HTERT RPE-1 (cell line): ENCODE measurements around the gene PARVB.

Experiments used
- in situ Hi-C: fragments of 300-500 bp; cut with MboI; formaldehyde crosslinking; loops from 4 replicates; pipeline ENCODE4 v1.14.3; 2020; ENCODE audit warnings: low sequenced_read_pairs

Gene PARVB

DNA sequence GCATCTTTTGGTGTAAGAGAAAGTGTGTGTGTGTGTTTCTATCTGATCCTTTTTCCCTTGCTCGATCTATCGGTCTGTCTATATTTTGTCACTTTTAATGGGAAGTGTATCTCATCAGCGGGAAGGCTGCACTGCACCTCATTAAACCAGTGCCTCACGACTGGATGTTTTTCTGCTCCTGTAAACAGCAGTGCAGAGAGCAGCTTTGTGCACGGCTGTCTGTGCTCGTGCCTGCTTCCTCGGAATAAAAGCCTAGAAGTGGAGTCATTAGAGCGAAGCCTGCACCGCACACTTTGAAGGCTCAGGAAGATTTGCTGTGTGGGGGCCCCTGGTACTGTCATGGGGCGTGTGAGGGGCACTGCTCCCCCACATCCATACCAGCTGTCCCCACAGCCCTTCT lies 129.6 kb downstream of the PARVB start:
- in situ Hi-C loops: no loop called here

DNA sequence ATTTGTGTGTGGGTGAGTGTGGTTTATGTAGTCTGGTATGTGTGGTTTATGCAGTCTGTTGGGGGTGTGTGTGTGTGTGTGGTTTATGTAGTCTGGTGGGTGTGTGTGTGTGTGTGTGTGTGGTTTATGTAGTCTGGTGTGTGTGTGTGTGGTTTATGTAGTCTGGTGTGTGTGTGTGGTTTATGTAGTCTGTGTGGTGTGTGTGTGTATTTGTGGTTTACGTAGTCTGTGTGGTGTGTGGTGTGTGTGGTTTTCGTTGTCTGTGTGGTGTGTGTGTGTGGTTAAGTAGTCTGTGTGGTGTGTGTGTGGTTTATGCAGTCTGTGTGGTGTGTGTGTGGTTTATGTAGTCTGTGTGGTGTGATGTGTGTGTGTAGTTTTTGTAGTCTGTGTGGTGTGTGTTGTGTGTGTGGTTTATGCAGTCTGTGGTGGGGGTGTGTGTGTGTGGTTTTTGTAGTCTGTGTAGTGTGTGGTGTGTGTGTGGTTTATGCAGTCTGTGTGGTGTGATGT lies 130.4 kb downstream of the PARVB start:
- in situ Hi-C loops: no loop called here

DNA sequence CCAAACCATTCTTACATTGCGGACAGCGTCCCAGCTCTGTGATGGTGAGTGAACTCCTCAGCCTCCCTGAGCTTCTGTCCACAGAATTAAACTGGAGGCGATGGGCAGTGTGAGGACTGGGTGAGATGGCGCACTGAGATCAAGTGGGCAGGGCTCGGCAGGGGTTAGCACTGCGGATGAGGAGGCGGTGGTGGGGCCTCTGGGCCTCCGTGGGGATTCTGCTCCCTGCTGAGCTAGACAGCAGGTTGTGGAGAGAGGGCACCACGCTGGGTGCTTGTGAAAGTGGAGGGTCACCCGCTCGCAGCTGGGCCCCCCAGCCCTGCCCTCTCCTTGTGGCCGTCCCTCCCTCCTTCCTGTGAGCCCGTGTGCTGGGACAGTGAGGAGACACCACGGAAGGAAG lies 131.0 kb downstream of the PARVB start:
- in situ Hi-C loops: no loop called here

DNA sequence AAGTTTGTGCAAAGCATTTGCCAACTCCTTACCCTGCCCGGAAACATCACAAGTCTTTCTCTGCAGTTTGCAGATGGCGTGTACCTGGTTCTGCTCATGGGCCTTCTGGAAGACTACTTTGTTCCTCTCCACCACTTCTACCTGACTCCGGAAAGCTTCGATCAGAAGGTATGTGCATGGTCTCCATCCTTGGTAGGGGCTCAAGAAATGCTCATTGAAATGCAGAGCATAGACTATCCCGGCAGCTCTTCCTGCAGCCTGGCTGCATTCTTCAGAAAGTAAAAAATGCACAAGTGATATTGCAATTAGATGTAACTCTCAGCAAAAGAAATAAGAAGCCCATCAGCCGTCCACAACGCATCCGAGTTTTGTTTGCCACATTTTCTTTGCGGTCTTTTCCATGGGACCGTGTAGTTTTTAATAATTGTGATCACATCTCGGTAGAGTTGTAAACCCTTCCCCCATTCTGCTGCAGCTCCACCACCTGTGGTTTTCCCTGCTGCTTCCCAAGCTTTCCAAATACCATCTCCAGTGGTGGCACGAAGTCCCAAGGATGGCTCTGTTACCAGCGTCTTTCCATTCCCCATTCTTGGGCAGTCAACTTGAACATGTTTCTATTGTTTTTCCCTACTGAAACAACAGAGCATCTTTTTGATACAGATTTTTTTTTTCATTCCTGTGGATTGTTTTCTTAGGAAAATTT lies 134.0 kb downstream of the PARVB start:
- in situ Hi-C loops: no loop called here

DNA sequence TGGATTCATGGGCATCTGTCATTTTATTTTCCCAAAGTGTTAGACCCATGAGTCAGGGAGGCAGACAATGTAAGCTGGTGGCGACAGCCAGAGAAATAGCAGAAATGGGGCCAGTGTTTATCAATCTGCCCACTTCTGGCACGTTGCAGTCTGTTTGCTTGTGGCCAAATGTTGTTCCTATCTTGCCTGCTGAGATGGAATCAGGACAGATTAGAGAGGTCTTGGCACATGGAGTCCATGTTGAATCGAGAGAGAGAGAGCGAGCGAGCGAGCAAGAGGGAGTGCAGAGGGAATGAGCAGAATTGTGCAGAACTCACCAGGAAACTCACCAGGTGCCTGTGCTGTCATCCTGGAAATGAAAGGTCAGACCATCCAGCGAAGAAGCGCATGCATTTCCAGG lies 134.7 kb downstream of the PARVB start:
- in situ Hi-C loops: no loop called here

DNA sequence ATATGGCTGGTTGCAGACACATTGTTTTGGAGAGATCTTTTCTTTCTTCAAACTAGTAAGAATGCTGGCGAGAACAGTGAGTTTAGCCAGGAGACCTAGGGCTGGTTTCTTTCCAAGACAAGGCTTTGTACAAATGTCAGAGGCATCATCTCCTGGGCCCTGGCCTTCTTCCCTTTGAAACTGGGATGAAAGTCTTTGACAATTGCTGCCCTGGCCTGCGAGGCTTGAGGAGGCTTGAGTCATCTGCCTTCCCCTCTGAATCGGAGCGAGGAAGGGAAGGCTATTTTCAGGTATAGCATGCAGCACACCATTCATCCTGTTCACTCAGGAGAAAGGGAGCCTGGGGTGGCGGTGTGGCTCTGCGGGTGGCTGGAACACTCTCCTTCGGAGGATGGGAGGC lies 135.1 kb downstream of the PARVB start:
- in situ Hi-C loops: no loop called here

DNA sequence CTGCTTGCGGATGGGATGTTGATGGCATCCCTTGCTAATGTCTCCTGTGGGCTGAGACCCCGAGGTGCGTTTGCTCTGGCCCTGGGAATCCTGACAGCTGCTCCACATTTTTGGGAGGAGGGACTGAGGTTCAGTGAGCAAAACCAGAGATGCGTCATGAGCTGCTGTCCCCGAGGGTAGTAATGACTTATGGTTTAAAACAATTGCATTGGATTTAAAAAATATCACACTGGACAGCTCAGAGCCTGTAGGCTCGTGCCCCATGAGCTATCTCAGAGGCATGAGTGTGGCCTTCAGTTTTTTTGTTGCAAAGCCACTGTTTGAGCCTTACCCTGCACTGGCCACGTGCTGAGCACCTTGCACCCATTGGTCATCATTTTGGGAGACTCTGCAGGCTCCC lies 135.7 kb downstream of the PARVB start:
- in situ Hi-C loops: no loop called here

DNA sequence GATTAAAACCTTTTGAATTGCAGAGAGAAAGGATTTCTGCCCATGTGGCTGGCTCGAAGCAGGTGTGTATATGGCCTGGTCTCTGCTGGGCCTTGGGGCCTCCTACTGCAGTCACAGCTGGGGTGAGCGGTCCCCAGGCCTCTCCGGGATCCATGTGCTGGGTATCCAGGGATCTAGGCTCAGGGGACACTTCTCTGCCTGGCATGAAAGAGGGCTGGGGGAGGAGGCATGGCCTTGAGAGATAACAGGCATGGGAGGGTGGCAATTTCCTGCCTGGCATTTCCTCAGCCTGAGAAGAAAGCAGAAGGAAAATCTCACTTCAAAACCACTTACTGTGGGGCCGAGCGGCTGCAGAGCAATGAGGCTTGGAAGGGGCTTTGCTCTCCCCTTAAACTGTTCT lies 136.3 kb downstream of the PARVB start:
- in situ Hi-C loops: no loop called here

DNA sequence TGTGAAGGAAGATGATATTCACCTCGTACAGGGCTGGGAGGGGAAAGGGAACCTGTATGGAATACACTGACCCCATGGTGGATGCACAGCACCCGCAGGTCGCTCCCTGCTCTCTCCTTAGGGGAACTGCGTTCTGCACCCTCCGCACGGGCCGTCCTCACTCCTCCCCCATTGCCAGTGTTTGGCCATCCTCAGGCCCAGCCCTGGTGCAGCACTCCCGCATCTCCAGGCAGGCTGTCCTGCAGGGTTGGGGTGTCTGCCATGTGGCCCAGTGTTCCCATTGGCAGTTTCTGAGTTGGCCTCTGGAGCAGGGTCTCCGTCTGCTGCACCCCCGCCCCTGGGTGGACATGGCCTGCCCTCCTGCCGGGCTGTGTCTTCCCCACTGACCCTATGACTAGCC lies 137.6 kb downstream of the PARVB start:
- in situ Hi-C loops: no loop called here

DNA sequence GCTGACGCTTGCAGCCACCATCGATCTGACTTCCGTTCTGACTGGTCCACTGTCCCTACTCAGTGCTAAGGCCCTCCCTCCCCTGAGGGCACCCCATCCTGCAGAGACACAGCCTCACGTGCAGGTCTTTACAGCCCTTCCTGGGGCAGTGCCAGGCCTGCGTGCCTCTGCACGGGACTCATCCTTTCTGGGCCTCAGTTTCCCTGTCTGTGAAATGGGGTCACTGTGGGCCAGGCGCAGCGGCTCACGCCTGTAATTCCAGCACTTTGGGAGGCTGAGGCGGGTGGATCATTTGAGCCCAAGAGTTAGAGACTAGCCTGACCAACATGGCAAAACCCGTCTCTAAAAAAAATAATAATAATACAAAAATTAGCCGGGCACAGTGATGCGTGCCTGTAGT lies 138.9 kb downstream of the PARVB start:
- in situ Hi-C loops: no loop called here

DNA sequence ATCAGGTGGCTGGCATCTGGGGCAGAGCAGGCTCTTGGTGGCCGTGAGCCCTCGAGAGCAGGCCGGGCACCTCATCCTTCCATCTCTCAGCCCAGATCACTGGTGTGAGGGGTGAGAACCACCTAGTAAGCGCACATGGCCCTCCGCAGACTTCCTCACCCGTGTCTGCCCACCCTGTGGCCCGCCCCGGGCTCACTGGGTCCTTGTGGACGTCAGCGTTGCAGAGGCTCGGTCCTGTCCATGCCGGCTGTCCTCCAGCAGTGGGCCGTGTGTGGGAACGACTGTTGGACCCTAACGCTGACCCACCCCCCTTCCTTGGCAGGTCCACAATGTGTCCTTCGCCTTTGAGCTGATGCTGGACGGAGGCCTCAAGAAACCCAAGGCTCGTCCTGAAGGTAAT lies 139.4 kb downstream of the PARVB start:
- in situ Hi-C loops: no loop called here

DNA sequence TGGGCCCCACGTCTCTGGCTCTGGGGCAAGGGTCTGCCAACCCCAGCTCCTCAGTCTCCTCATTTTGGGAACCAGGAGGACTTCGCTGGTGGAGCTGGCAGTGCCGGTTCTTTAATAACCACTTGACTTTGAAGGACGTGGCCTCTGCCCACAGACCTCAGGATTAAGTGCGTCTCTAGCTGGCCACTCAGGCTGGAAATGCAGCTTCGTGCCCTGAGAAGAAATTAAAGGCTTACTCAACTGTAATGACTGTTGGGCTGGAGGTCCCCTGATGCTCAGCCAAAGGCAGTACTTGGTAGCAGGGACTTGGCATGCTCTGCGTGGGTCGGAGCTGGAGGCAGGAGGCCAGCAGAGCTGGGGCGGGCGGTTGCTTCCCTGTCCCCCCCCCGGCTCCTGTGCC lies 139.9 kb downstream of the PARVB start:
- in situ Hi-C loops: no loop called here

DNA sequence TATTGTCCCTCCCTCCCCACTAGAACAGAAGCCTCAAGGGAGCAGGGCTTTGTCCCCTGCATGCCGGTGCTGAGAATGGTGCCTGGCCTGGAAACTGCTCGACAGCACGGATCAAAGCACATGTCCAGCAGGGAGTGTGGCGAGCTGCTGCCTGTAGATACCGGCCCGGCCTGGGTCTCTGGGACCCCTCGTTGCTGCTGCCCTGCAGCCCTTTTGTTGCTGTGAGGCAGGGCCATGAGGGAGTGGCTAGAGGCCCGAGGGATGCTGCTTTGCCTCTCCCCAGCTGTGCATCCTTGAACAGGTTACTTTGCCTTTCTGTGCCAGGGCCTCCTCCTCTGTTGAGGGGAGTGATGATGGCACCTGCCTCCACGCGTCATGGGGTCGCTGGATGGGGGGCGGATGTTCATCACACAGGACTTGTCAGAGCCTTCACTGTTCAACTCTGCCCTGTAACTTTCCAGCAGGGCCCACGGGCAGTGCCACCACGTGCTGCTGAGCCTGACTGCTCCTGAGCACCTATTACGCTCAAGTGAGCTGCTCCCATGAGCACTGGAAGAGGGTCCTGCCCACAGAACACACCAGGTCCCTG lies 141.3 kb downstream of the PARVB start:
- in situ Hi-C loops: no loop called here

DNA sequence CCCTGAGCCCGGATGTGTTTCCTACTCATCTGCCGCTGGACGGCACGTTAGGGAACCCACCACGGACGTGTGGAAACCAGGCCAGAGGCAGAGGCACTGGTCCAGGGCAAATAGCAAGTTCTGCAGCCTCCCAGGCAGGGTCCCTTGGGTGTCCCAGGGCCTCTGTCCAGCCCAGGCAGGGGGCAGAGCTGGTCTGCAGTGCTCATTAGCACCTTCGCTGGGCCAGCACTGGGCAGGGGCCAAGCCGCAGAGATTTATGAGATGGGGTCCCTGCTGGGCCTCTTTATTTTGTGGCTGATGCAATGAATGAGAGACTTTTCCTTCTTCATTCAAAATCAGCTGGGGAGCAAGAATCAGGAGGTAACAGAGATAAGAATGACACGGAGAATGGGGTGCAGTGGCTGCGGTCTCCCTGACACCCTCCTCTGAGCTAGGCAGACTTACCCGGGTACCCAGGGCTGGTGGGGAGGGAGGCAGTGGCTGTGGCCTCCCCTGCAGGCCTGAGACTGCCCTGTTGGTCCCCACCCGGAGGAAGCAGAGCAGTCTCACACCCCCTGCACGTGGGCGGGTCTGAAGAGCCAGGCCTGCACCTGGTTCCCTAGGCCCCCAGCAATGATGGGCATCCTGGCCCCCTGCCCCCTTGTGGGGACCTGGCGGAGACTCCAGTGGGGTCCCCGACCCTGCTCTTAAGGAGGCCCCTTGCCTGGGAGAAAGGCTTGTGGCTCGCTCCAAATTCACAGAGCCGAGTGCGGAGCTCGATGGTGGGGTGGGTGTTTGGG lies 142.6 kb downstream of the PARVB start:
- in situ Hi-C loops: no loop called here

DNA sequence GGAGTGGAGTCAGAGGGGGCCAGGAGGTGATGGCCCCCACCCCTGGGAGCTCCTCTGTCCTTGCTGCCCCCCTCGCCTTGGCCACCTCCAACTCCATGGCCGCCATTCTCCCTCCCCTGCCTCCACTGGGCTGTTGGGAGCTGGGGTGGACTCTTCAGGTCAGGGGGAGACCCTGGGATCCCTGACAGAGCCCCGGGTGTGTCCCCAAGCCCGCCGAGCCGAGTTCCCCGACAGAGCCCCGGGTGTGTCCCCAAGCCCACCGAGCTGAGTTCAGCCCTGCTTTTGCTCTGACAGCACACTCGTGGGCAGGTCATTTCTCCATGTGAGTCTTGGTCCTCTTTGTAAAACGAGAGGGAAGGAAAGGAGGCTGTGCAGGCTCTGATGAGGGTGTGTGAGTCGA lies 143.4 kb downstream of the PARVB start:
- in situ Hi-C loops: no loop called here

DNA sequence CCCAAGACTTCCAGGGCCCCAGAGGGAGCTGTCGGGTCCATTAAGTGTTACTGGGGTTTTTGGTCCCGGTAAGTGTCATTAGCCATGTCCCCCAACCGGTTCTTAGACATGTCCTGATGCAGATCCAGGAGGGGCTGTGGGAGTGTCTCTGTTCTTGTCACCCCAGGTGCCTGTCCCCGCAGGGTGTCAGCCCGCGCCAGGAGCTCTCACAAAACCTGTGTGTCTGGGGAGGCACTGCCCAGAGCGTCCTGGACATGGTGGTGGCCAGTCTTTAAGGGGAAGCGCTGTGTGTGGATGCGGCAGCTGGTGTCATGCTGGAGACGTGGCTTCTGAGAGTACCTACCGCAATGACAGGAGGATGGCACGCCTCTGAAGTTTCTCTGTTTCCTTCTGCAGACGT lies 144.1 kb downstream of the PARVB start:
- in situ Hi-C loops: no loop called here

DNA sequence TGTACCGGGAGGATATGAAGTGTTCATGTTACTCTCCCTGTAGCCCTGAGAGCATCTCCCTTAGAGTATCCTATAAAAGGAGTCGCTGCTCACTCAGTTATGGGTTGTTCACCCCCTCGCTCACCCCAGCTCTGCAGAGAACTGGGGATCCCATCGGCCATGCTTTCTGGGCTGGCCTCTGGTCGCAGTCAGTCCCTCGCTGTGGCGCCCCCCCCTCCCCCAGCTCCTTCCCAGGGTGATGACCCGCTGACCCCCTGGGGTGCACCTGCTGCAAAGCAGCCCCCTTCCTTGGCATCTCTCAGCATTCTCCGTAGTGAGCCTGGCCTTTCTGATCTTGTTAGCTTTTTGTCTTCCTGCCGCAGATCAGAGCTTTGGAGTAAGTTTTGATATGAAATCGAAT lies 146.4 kb downstream of the PARVB start:
- in situ Hi-C loops: no loop called here

DNA sequence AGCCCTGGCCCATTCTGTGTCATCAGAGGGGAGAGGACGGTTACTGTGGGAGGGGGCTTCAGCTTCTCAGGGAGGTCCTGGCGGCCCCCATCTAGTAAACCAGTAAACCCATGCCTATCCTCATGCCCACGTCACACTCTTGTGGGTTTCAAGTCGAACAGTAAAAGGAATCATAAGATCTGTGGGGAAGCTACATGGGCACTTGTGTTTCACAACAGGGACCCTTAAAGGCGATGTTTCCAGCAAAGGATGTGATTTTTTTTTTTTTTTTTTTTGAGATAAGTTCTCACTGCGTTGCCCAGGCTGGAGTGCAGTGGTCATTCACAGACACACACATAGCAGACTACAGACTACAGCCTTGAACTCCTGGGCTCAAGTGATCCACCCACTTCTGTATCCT lies 147.5 kb downstream of the PARVB start:
- in situ Hi-C loops: no loop called here

DNA sequence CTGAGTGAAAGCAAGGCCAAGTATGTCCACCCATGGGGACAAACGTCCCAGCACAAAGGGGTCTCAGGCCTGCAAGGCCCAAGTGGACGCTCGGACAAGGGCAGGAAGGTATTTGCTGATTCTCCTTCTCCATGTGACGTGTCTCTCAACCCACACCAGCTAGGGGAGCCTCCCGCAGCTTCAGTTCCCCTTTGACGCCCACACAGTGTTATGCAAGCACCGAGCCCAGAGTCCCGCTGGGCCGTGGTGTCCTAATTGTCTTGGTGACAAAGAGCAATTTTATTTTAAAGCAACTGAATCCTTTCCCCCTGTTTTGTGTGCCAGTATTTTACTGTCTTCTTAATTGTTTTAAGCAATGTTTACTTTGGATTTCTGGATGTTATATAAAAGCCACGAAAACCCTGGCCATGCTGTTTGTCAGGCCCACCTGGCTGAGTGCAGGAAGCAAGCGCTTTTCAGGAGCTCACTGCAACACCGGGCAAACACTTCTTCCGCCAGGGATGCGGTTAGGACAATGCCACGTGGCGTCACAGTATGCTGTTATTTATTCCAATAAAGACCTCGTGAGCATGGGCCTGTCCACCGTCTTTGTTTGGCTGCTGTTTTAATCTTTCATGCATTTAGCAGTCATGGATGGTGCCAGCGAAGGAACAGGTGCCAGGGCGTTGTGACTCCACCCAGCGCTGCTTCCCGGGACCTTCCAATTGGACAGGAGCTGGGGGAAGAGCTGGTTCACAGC lies 148.4 kb downstream of the PARVB start:
- in situ Hi-C loops: no loop called here

DNA sequence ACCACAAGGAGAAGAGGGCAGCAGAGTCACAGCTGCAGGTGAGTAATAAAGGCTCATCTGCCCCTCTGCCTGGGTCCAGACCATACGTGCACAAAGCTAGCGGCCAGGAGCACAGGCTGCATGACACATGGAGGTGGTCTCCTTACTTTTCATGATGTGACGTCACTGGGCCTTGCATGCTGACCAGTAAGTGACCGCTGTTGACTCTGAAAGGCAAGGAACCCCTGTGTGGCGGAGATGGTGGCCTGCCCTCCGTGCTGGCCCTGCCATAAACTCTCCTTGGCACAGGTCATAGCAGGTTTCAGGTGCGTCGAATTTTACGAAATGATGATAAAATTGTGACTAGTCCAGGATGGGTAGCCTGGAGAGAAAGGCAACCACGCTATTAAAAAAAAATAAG lies 149.1 kb downstream of the PARVB start:
- in situ Hi-C loops: no loop called here

DNA sequence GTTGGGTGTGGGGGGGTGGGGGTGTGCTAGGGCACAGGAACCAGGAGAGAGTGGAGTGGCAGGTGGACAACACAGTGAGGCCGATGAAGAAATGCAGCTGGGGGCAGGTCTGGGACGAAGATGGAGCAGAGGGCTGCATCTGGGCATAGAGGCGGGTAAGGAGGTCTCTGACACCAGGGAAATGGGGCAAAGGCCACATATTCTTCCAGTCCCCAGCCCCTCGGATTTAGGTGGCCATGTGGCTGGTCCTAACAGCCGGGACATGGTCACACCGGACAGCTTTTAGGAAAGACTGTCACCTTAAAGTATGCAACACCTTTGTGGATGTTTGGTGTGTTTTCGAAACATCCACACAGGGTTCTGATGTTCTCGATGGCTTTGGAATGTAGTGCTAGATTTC lies 151.6 kb downstream of the PARVB start:
- in situ Hi-C loops: no loop called here
